Stimulated activated CD4-positive, alpha-beta T cell treated with anti-CD3 and anti-CD28 coated beads, Interleukin-1b, Interleukin-23, amount 100 ng/mL, for 4 hours (primary cell): ENCODE data around the gene FAF1.

Experiments used
- DNase-seq, 2 donors: peaks; one replicate each; pipeline ENCODE4 v3.0.0-alpha.2; 2020; ENCODE audit warnings: low read depth in 2 of 2

FAF1 gene

DNA sequence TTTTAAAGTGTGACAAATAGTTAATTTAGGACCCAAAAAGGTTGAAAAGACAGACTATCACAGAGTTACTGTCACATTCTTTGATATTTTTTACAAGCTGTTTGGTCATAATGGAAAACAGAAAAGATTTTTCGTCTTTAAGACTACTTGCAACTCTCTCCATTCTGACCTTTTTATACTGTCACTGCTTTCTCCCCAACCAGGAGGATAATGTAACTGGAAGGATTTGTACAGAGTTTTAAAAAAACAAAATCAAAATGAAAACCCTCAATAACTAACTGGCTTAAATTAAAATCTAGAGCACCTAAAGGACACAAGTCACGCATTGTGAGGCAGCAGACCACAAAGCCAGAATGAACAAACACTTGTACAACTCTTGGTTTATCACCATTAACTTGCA lies 257.7 kb downstream of the FAF1 start:
- no peak for DNase-seq

DNA sequence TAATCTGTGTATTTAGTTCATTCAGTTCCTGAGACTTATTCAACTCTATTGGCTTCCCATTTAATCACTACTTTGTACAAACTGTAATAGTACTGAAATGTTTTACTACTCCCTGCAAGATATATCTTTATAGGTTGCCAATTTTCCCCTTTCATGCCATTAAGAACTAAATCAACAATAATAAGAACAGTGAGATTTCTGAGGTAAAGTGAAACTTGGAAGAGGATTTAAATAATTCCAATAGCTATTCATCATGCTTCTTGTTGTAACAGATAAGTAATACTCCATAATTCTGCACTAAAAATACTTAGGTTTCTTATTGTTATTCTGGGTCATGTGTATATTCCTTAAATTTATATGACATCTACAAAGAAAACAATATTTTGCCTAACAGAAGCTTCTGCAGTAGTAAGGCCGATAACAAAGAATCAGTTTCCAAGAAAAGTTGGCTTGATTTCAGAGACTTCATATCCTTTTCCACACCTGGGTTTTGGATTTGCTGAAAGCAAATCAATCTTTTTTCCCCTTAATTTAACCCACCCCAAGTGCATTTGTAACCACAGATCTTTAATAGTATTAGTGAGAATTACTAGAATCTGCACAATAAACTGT lies 258.3 kb downstream of the FAF1 start:
- no peak for DNase-seq

DNA sequence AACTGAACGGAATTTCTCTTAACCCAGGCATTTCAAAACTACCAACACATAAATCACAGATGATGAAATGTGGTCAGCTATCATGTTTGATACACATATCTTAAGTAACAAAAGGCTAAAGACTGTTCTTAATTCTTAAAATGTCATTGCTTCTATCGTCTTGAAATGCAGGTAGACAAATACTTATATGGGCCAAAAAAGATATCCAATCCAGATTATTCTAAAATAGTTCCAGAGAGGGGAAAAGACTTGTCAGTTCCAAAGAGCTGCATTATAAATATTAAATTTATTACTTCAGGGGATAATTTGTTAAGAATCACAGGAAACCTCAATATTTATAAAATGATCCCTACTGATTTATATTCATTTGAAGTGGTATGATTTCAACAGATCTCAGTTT lies 259.4 kb downstream of the FAF1 start:
- DNase-seq = no peak

DNA sequence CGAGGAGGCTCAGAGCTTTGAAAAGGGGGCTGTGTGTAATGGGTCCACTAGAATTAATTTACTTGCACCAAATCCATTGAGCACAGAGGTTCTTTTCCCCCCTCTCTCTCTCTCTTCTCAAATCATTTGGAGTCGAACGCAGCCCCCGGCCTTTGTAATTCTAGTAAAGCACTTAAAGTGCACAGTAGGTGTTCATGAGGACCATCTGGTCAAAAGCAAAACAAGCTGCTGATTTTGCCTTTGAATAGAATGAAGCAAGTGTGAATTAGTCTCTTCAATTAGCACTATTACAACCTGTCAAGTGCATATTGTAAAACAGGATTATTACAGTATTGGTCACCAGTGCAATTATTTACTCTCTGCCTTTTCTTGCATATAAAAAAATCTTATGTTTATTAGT lies 259.9 kb downstream of the FAF1 start:
- no peak for DNase-seq

DNA sequence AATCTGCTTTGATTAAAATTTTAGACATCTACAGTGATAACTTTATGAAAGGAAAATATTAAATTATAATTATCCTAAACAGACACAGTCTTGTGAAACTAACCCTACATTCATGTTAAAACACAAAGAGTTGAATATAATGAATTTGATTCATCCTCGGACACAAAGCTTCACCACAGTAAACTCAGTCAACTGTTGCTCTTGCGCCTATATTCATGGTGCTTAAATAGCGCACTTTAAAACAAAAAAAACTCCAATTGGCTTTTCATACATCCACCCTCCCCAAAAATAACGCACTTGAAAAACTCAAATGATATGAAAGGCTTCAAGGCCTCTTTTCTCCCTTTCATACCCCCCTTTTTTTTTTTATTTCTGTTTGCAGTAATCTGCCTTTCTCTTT lies 260.3 kb downstream of the FAF1 start:
- DNase-seq = no peak

DNA sequence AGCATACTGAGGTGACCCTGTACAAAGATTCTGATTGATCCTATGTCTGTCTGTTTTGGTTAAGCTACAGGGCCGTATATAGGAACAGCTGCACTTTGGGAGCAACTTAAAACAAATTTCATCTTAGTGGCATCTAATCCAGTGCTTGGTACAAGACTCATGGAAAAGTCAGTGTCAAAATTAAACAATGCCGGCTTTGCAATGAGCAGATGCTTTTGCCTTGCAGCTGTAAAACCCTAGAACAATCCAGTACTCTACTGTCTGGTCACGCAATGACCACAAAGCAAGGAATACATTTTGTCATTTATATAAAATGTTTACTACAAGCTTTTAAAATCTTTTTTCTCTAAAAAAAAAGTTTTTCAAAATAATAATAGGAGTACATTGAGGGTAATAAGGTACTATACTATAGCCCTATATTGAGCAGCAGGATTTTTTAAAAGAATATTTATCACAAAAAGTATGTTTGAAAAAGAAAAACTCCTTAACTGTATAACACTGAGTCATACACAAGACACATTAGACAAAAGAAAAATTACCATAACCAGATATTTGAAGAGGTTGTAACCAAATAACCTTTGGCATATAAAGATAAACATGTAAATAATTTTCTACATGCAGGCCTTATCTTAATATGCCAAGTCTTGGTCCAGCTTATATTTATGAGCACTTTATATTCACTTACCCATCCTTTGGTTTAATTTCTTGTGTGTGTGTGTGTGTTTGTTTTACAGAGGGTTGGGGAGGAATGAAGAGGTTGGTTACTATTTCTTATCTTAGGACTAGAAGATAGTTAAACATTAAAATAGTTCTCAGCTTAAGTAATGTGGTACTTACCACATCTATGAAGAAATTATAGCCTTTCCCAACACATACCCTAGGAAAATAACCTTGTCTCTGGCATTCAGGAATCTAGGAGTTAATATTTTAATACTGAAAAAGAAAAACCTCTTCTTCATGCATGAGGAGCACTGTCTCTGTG lies 262.3 kb downstream of the FAF1 start:
- no peak for DNase-seq

DNA sequence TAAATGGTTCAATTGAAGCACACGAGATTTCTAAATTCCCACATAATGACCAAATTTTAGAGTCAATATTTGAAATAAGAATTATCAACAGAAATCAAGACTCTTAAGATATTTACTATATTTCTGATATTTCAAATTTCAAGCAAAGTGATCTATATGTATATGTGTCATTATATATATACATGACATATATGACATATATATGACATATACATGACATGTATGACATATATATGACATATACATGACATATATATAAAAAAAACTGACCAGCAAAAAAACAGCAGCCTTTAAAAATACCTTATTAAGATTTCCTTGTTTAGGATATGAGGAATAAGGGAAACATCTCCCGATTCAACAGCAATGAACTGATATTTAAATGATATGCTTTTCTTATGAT lies 266.2 kb downstream of the FAF1 start:
- no peak for DNase-seq

DNA sequence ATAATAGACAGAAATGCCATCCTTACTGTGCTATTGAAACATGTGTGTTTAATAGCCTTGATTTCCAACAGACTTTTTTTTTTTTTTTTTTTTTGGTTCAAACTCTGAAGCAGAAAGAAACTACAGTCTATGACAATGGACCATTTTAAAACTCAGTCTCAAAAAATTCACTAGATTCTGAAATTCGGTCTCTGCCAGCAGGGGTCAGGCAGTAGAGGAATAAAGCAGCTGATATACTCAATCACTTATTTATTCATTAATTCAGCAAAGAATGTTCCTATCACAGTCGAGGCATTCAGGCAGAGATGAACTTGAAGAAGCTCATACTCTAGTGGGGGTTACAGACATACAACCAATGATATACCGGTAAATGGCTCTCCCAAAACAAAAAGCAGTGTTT lies 275.9 kb downstream of the FAF1 start:
- DNase-seq = no peak

DNA sequence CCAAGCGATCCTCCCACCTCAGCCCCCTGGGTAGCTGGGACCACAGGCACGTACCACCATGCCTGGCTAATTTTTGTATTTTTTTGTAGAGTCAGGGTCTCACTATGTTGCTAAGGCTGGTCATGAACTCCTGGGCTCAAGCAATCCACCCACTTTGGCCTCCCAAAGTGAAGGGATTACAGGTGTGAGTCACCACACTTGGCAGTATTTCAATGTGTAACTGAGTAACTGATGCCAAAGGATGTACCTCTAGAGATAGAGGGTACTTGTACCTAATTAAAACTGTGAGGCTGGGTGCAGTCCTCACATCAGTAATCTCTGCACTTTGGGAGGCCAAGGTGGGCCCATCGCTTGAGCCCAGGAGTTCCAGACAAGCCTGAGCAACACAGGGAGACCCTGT lies 278.1 kb downstream of the FAF1 start:
- no peak for DNase-seq

DNA sequence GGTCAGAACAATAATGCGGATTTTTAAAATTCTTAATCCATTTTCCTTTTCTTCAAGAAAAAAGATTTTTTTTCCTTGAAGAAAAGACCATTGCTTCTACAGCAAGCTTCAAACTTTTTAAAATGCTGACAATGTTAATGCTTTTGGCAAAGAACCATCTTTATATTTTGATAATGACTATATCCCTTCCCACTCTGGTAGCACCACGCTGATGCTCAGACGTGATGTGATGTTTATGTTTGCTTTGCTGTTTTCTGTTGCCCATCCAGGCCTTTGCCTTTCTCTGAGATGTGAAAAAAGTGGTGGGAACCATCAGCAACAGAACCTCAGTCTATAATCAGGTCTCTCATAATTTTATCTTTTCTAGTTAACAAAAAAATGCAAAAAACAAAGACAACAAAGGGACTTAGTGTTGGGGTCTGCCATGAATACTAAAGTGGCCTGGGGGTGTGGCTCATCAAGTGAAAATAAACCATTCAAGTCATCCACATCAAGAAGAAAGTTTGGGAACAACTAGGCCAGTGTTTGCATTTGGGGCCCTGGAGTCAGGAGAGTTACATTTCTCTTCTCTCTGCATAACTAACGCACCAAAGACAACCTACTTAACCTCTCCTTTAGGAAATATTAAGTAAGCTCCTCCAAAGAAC lies 292.2 kb downstream of the FAF1 start:
- no peak for DNase-seq

DNA sequence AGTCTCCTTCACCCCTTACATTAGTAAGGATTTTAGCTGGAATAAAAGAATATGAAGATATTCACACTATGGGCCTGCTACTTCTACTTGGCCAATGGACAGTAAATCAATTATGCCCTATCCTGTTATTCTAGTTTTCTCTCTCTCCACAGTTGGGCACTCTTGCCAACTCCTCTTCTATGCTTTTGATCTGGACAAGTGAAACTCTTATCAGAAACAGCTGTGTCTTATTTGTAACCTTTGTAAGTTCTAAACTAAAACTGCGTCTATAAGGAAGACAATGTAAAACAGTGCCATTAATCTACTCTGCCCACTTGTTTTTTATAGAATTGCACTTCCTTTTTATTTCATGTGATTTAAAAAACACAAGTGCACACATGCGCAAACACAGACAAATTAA lies 292.8 kb downstream of the FAF1 start:
- no peak for DNase-seq

DNA sequence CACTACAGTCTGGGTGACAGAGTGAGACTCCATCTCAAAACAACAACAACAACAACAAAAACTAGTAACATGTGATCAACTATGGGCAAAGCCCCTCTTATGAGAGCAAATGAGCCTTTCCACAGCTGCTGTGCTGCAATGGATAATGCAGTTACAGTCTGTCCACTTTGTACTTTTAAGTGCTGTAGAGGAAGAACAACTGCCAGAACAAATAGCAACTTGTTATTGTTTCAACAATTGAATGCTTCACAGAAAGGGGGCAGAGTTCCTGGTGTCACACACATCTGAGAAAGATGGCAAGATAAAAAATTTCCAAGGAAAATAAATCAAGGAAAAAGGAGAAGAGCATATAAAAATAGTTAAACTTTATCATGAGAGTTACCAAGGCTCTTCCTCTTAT lies 293.2 kb downstream of the FAF1 start:
- no peak for DNase-seq

DNA sequence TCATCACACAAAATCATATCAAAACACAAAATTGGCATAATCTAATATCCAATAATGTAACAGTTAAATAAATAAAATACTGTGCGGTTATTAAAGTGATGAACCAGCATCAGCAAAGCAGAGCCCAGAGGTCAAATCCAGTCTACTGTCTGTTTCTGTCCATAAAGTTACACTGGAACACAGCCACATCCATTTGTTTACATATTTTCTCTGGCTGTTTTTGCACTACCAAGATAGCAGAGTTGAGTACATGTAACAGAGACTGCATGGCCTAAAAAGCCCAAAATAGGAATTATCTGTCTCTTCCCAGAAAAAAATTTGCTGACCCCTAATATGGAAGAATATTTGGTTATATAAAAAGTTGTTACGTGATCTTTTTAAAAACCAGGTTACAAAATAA lies 294.7 kb downstream of the FAF1 start:
- no peak for DNase-seq

DNA sequence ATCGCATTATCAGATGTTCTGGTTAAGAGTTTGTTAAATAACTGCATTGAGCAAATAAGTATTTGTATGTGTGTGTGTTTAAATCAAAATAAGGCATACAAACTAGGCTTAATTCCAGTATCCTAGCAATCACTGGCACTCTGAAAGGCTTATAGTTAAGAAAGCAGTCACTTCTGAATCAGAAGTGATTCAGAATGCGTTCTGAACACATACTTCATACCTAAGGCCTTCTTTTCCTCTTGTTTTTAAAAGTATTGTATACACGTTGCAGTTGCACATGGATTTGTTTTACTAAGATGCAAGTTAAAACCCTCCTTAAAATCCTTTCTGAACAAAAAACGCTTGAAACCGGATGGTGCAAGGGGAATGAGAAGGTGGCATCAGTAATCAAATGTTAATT lies 298.4 kb downstream of the FAF1 start:
- DNase-seq = no peak

DNA sequence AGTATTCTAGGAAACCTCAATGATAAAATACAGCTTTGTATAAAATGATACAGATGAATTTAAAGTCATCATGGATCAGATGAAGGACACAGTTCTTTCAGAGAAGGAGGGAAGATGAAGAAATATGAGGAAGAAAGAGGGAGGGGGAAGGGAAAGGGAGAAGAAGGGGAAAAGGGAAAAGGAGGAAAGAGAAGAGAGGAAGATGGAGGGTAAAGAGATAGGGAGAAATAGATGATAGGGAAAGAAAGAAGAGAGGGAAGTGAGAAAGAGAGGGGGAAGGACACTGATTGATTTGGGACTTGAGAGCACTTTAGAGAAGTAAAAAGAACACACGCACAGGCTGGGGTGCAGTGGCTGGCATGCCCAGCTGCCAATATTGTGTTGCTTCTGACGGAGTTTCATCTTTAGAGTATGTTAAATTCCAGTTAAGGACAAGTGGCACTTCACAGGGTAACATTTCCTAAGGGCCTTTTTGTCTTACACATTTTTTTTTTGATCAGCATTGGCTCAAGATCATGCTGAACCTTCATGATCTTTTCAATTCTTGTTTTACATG lies 300.9 kb downstream of the FAF1 start:
- no peak for DNase-seq

DNA sequence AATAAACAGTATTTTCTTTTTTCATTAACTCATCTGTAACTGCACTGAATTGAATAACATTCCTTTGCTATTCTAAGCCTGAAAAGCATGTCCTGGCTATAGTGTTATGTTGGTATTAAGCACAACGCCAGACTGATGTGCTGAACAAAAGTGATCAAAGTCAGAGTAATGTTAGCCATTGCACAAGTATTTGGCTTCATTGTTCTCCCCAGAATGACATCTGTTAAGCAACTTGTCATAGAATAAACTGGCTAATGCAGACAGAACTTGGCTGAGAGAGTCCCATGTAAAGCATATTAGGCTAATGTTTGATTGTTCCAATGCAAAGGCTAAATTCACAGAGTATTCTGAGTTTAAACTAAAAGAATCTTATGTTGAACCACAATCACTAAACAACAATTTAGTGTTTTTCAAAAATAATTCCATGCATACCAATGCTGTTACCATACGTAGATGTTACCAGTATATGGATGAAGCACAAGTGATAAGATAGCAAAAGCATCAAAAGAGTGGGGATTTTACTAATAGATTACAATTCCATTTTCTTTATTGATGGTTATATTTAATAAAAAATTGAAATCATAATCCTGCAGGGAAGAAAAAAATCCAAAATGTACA lies 301.5 kb downstream of the FAF1 start:
- no peak for DNase-seq

DNA sequence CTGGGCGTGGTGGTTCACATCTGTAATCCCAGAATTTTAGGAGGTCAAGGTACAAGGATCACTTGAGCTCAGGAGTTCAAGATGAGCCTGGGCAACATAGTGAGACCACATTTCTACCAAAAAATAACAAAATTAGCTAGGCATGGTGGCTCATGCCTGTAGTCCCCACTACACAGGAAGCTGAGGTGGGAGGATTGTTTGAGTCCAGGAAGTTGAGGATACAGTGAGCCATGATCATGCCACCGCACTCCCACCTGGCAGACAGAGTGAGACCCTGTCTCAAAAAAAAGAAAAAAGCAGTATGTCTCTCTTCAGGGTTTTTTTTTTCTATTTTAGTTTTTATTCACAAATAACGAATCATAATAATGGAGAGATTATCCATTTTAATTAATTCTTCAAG lies 303.1 kb downstream of the FAF1 start:
- no peak for DNase-seq

DNA sequence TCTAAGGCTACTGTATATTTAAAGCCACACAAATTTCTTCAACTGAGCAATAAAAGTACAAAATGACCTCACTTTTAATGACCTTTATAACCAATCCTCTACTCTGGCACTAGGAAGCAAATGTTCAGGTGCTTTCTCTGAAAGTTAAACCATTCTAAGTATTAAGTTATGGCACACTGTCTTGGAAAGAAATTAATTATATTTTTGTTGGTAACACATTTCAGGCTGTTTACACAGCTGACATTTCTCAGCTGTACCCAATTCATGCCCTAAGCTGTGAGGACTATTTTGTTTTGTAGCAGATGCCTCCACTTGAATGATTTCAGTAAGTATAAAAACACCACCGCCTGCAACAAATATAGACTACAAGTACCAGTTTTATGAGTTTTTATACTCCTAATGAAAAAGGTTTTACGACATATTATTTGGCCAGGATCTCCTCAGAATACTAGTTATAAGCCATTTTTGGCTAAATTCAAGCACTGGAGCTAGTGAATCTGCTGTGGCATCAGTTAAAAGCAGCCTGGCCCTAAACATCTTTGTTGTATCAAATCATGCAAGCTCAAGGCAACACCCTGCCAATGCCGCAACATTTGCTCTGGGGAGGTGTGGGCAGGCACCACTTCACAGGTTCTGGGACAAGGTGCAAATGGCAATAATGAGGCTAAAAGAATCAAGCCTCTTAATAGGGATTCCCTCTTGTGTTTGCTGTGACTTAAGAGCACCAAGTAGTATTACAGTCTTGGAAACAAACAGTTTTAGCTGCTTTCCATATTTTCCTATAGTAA lies 308.4 kb downstream of the FAF1 start:
- DNase-seq = no peak

DNA sequence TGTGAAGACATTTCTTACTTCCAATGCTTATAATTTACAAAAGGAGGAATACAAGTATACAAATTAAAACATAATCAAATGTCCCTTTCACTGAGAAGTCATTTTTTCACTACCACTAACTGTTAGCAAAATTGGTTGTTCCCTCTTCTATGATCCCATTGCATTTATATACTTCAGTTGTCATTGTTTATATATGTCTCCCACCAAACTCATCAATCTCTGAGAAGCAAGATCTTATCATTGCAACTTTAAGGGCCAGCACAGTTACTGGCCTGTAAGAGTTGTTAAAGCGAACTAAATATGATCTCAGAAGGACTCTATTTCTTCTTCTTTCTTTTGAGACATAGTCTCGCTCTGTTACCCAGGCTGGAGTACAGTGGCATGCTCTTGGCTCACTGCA lies 313.5 kb downstream of the FAF1 start:
- no peak for DNase-seq

DNA sequence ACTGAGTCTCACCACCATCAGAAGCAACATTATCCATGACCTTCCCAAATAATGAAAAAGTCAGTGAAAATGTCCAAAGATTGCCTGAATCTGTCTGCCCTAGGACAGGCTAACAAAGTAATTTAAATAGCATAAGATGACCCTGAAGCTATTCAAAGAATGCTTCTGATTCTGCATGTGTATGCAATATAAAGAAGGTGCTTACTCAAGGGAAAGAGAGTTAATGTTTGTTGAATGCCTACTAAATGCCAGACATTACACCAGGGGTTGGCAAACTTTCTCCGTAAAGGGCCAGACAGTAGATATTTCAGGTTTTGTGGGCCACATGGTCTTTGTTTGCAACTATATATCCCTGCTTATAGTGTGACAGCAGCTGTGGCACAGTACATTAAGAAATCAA lies 314.9 kb downstream of the FAF1 start:
- no peak for DNase-seq

DNA sequence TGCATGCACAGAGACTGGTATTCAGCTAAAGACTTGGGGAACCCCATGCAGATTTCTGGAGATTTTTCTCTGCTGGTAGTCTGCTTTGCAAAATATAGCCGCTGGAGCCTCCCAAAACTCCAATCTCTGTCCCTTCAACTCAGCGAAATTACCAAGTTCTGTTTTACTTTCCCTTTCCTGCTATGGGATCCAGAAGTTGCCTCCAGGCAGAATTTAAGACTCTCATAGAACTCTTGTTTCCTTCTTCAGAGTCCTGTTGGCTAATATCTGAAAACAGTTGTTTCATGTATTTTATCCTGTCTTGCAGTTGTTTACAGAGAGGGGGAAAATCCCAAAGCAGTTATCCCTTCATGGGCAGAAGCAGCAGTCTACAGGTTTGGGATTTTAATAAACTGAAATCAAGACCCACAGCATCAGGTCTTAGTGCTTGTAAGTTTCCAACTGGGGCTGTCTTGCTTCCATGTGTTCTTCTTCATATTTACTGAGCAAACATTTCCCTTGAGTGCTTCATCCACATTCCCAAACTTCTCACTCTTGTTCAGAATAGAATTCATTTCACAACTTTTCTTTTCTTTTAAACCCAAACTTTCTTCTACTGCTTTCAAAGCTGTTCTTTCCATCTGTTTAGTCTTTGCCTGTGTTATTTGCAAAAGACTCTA lies 315.5 kb downstream of the FAF1 start:
- no peak for DNase-seq
